Activated CD8-positive, alpha-beta memory T cell treated with anti-CD3 and anti-CD28 coated beads for 48 hours (primary cell): ENCODE data around the gene TLCD4.
A peak's percentile ranks its signal among the peaks of the same experiment; 100 is the strongest.

Experiments used
- DNase-seq, 3 experiments: peaks; one replicate each; pipeline ENCODE4 v3.0.0-alpha.2; 2020; ENCODE audit warnings: low read depth in 2 of 3, low spot score in 2 of 3

The TLCD4 gene

DNA sequence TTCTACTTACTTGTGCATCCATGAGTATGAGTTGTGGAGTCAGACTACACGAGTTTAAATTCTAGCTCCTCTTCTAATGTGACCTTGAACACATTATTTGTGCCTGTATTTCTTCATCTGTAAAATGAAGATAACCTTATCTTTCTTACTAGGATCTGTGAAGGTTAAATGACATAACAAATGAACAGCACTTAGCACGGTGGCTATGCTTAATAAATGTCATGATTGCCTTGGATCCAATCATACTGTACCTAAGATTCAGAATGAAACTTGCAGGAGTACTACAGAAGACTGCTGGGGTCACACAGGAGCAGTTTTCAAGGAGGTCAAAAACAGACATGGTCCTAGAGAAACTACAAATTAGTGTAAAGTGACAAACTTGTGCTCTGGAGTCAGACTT lies 22.2 kb upstream of the TLCD4 start:
- DNase-seq: no peak

DNA sequence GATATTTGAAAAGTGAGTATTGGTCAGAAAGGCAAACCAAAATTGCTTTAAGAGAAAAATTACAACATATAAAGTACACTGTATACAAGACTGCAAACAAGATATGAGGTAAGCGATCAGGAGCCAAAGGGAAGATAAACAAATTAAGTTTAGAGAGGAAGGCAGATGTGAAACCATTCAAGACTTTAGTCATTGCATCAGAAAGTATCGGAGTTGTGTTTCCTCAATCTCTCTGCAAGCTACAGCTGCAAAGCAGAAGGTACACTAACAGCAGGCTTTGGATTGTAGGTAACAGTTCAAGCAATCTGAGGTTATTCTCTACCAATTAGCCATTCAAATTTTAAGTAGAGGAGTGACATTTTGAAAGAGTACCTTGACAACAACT lies 21.3 kb upstream of the TLCD4 start:
- no peak for DNase-seq

DNA sequence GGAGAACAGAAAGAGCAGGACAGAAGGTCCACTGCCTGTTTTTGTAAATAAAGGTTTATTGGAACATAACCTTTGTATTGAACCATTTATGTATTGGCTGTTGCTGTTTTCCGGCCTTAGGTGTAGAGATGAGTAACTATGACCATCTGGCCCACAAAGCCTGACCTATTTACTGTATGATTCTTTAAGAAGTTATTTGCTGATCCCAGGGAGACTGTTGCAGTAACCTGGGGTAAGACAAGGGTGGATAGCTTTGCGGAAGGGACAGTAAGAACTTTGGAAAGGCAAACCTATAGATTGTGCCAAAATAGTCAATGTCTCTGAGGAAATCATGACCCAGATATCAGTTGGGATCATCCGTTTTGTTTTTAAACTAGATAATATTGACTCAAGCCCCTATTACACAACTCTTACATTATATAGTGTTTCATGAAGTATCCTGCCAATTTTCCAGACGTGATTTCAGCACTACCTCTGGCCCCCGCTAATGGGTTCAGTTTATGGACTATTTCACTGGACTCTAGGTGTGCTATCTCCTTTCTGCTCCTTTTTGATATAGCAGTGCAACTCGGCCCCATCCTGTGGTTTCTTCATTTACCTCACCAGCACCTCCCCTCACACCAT lies 20.8 kb upstream of the TLCD4 start:
- no peak for DNase-seq

DNA sequence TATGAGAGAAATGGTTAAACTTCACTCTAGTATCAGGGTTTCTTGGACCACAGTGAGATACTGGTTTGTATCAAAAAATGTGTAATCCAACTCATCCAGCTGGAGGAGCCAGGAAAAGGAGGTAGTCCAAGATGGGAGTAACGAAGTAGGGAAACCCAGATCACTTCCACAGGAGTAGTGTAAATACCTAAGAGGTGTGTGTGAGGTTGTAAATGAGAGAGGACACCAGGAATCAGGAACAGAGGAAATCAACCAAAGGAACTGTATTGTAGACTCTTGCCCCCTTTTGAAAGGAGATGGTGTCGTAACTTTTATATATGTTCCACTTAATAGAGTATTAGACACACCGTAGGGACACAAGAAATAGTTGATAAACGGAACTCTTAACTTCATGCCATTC lies 19.7 kb upstream of the TLCD4 start:
- no peak for DNase-seq

DNA sequence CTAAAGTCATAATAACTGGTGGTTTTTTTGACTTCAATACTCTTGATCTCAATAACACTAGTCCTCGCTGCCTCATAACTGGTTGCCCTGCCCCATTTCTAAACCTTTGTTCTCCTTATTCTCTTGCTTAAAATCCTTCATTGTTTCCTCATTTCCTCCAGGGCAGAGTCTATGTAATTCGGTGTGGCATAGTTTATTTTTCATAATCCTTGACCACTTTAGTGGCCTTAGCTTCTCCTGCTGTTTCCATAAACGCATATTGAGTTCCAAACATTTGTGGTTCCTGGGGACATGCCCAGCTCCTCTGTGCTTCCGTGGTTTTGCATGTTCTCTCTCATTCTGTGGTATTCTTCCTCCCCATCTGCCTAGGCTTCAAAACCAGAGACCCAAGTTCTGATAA lies 19.0 kb upstream of the TLCD4 start:
- DNase-seq: no peak

DNA sequence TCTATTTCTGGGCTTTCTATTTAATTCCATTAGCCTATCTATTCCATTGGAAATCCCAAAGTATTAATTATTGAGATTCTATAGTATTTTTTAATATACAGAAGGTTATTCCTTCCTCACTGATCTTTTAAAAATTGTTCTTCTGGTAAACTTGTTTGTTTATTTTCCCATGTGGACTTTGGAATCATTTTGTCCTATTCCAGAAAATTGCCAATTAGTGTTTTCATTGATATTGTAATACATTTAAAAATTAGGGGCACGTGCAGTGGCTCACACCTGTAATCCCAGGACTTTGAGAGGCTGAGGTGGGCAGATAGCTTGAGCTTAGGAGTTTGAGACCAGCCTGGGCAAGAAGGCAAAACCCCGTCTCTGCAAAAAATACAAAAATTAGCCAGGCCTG lies 8.4 kb upstream of the TLCD4 start:
- DNase-seq: no peak

DNA sequence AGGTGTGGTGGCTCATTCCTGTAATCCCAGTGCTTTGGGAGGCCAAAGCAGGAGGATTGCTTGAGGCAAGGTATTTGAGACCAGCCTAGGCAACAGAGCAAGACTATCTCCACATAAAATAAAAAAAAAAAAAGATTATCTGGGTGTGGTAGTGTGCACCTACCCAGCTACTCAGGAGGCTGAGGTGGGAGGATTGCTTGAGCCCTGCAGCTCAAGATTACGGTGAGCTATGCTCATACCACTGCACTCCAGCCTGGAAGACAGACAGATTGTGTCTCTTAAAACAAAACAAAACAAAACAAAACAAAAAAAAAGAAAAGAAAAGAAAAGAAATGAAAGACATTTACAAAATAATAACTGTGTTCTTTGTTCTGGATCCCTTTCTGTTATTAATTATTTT lies 6.1 kb upstream of the TLCD4 start:
- DNase-seq: no peak

DNA sequence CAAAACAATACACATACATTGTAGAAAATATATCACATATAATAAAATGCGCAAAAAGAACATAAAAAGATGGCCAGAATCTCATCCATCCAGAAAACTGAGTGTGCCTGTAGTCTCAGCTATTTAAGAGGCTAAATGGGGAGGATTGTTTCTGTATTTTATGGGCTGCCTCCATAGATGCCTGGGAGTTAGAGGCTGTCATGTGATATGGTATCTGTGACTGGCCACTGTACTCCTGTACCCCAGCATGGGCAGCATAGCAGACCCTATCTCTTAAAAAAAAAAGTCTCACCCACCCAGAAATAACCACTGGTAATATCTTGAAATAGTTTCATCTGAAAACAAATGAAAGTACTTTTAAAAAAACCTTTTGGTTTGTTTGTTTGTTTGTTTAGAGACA lies 3.5 kb upstream of the TLCD4 start:
- DNase-seq: no peak

DNA sequence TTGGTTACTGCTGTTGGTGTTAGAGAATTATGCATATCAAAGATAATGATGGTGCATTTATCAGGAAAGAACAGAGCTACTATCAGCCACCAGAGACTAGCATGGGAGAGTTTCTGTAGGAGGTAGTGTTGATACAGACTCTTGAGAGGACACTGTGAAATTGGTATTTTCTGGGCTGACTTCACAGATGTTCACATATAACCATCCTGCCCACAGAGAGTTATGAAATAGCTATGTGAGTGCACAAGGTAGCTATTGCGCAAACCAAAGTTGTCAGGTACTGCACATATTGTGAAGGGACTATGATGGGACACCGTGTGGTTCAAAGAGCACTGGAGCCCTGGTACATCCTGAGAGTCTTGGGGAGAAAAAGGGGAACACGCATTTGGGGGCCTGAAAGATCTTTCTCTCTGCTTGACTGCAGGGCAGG lies 1.4 kb upstream of the TLCD4 start:
- DNase-seq: no peak

DNA sequence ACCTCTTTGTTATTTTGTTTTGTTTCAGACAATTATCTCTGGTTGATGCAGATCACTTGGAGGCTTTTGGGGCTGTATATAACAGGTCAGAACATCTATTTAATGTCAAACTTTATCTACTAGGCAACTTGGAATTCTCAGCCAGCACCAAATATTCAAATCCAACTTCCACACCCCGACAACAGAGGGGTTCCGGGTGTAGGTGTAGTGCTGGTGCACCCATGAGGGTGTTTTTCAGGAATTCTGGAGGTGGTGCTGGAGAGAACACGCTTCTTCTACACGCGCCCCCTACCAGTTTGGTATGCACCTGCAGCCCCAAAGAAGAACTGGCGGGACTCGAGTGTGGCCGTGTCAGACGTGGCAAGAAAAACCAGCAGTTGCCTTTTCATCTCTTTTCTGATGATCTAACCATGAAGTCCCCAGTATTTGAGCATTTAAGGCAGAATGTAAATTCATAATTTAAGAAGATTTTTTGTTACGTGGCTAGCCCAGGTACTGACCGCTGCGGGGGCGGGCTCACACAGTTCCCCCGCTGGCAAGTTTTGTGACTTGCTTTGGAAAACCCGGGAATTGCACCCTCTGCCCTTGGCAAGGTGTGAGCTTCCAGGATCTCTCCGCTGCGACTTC lies 462 bp upstream of the TLCD4 start:
- DNase-seq: peak in 2 of 3 experiments; percentile 2 to 3

DNA sequence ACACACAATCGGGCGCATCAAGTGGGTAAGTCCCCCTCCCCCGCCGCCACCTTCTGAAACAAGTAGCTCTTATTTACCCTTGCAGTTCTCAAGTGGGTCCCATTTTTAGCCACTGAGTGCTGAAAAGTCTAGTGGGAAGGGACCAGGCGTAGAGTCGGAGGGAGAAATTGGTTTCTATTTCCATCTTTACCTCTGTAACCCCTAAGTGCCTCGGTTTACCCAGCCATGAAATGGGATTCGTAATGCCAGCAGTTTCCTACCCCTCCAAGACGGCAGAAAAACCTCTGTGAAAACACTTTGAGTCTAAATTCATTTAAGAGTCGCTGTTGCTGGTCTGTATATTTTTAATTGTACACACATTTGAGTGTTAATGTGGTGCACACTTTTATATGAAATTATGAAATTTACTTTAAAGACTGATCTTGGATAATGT lies 928 bp downstream of the TLCD4 start:
- DNase-seq: no peak

DNA sequence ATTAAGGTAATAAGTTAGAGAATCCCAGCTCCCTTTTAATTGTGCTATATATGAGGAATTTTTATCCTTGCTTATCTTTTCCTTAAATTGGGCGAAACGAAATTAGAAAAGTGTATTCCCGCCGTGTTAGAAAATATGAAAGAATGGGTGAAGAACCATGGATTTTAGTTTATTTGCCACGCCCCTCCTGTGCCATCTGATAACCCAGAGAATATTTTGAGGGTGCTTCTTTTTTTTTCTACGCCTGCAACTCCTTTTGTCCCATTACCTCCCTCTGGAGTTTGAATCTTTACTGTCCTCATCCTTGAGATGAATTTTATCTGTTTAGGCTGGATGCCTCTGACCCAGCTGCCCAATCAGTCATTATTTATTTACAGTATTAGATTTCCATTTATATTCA lies 1.6 kb downstream of the TLCD4 start:
- no peak for DNase-seq

DNA sequence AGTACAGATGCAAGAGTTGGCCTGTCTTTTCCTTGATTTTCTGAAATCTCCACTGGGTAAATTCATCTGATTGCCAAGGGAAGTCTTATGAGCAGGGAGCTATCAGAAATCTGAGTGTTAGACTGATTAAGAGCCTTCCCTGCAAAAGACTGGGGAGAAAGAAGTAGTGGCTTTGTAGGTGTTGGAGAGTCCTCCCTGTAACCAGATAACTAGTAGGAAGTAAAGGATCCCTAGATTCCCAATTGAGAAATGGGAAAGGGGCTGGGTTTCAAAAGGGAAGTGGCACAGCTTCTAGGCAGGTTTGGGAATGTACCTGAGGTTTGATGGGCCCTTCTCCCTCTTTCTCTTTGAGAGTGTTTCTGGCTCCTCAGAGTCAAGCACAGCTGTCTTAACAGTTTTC lies 2.1 kb downstream of the TLCD4 start:
- DNase-seq: no peak

DNA sequence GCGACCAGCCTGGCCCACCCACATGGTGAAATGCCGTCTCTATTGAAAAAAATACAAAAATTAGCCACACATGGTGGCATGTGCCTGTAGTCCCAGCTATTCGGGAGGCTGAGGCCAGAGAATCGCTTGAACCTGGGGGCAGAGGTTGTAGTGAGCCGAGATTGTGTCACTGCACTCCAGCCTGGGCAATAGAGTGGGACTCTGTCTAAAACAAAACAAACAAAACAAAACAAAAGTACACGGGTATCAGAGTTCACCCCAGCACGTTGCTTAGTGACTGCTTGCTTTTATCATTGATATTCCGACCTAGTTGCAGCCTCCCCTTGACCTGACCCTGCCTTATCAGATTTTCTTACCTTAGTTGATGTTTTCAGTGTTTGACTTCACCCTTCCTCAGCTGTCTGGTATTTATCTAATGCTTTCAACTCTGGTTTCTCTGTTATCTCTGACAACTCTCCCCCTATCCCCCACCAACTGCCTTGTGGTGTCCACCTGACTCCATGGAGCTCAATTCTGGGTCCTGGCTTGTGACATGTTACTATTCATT lies 5.1 kb downstream of the TLCD4 start:
- DNase-seq: no peak

DNA sequence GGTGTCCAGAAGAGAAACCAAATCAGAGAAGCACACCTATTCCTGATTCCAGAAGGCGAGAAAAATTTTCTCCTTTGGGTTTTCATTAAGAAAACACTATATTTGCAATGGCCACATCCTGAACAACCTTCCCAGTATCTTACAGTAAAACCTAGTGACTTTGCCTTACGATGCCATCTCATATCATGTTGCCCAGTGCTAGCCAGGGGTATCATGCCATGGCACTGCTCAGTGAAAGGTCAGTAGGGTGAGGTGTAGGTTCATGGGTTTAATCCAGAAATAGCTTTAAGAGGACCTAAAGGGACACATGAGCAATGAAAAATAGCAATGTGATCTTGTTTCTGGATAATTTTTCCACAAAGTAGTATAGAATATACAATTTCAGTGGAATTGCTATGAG lies 7.2 kb downstream of the TLCD4 start:
- no peak for DNase-seq

DNA sequence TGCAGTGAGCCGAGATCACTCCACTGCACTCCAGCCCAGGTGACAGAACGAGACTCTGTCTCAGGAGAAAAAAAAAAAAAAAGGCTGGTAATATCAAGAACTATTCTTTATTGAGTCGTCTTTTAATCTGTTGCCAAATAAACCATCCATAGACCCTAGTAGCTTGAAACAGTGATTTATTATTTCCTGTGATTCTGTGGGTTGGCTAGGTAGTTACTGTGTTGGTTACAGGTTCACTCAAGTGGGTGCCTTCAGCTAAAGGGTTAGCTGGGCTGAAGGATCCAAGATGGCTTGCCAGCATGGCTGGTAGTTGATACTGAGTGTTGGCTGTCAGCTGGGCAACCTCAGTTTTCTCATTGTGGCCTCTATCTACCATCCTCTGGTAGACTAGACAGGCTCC lies 9.2 kb downstream of the TLCD4 start:
- DNase-seq: no peak

DNA sequence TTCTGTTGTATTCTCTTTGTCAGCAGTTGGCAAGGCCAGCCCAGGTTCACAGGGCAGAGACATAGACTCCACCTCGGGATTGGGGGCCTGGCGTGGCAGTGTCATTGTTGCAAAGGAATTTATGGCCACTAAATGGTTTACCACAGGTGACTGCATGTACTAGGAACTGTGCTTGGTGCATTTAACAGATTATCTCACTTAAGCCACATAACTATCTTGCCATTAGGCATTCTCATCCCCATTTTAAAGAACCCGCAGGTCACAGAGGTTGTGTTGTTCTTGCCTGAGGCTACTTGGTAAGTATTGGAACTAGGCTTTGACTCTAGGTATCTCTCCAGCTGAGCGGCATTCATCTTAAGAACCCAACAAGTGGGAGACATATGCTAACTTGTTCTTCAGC lies 9.7 kb downstream of the TLCD4 start:
- DNase-seq: no peak

DNA sequence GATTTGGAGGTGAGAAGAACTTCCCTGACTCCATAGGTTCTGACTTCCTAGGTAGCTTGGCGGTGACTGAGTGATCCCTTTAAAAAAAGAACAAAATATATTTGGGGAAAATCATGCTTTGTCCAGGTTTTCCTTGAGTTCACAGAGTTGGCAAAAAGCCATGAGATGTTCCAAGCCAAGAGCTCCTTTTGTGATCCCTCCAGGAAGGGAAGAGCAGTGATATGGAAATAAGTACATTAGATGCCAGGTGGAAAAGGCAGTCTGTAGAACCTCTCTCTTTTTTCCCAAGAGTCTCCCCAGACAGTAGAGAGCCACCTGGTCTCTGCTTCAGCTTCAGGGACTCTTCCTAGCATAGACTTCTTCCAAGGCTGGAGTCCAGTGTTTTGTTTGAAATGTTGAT lies 10.2 kb downstream of the TLCD4 start:
- DNase-seq: no peak

DNA sequence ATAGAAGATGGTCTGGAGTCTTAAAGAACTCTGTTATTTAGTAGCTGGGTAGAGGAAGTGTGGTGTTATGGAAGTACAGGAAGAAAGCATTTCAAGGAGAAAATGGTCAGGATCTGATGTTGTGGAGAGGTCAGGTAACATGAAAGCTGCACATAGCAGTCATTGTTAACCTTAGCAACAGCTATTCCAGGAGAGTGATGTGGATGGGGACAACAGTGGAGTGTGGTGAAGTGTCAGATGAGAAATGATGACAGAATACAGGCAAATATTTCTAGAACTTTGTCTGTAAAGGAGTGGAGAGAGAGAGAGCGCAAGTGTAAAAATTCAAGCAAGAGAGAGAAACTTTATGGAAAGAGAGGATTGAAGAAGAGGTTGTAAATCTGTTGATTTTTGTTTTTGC lies 15.6 kb downstream of the TLCD4 start:
- no peak for DNase-seq

DNA sequence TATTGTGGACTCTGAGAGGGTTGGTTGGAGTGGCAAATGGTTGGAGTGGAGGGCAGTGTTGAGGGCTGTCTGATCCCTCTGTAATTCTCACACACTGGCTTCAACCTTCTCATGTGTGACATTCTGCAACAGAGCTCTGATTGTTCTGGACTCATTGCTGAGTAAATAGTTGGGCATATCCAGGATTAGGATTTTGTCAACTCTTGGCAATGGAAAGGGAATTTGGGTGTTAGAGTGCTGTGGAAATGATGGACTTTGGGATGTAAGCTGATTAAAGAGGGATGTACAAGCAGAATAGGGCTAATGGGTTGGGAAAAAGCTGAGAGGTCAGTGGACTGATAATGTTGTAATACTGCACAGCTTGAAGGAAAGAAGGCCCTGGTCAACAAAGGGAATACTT lies 16.5 kb downstream of the TLCD4 start:
- no peak for DNase-seq

DNA sequence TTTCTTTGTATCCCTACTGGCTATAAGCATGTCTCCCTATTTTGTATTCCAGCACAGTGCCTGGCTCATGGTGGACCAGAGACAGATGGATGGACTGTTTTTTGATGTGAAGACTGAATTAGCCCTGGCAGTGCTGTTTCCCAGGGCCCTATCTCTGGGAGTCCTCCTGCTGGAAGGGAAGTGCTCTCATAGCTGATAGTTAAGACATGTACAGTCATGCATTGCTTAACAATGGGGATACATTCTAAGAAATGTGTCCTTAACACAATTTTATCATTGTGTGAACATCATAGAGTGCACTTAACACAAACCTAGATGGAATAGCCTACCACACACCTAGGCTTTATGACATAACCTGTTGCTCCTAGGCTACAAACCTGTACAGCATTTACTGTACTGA lies 21.1 kb downstream of the TLCD4 start:
- DNase-seq: no peak

DNA sequence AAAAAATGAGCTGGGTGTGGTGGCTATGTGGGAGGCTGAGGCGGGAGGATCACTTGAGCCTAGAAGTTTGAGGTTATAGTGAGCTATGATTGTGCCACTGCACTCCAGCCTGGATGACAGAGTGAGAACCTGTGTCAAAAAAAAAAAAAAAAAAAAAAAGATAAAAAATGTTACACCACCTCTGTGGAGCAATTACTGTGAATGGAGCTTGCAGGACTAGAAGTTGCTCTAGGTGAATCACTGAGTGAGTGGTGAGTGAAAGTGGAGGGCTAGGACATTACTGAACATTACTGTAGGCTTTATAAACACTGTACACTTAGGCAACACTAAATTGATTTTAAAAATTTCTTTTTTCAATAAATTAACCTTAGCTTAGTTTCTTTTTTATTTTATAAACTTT lies 21.9 kb downstream of the TLCD4 start:
- DNase-seq: no peak

DNA sequence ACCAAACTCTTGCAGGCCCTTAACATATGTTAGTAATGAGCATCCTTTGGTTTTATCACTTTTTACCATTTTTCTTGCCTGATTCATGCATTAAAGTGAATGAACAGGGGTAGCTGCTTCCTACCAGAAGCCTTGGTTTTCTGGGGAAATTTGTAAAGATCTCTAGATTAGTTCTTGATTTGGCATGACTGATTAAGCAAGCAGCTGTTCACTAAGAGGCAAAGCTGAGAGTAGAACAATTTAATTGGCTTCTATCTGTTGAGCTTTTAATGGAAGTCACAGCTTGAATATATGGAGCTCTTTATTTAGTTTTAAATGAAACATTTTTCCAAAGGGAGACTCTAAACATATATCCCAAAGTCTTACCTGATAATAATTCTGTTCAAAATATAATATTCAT lies 23.6 kb downstream of the TLCD4 start:
- no peak for DNase-seq
